NOMO-1 treated with dmso at 0.1 percent for 144 hours (cell line): ENCODE results near the gene MORN1.

ENCODE experiments used
- DNase-seq: peaks from one replicate; lab custom pipeline; 2025; ENCODE audit not compliant: unreplicated experiment; lab: John Stamatoyannopoulos, UW

MORN1 gene

GRCh38 chr1:2422523-2422922 lies 31.2 kb upstream of the MORN1 start:
- DNase-seq, result no peak

GRCh38 chr1:2419416-2419815 lies 28.1 kb upstream of the MORN1 start:
- DNase-seq, result no peak

- no peak for DNase-seq
Measured at GRCh38 chr1:2418791-2419320, 27.5 kb upstream of the MORN1 start.

GRCh38 chr1:2417833-2418225 lies 26.5 kb upstream of the MORN1 start:
- no peak for DNase-seq

- no peak for DNase-seq
Measured at GRCh38 chr1:2417083-2417832, 25.9 kb upstream of the MORN1 start.

- DNase-seq, result no peak
Measured at GRCh38 chr1:2416403-2416802, 25.0 kb upstream of the MORN1 start.

- DNase-seq, result no peak
Measured at GRCh38 chr1:2415801-2416208, 24.5 kb upstream of the MORN1 start.

GRCh38 chr1:2415337-2415736 lies 24.0 kb upstream of the MORN1 start:
- DNase-seq, result no peak

- DNase-seq, result peak; percentile 13
Measured at GRCh38 chr1:2414297-2414958, 23.1 kb upstream of the MORN1 start.

GRCh38 chr1:2413495-2414296 lies 22.3 kb upstream of the MORN1 start:
- DNase-seq, result no peak

GRCh38 chr1:2412773-2413494 lies 21.6 kb upstream of the MORN1 start:
- peak; percentile 55 for DNase-seq

GRCh38 chr1:2412395-2412772 lies 21.0 kb upstream of the MORN1 start, which contains the start of gene PEX10:
TSS of gene PEX10 (minus strand) at chr1:2412564. CDS start at chr1:2412502, 62 bp downstream.
- DNase-seq, result peak; percentile 95

- no peak for DNase-seq
Measured at GRCh38 chr1:2411801-2412394, 20.5 kb upstream of the MORN1 start.

GRCh38 chr1:2409745-2410144 lies 18.4 kb upstream of the MORN1 start:
- DNase-seq, result no peak

GRCh38 chr1:2408859-2409276 lies 17.5 kb upstream of the MORN1 start:
- DNase-seq, result no peak

GRCh38 chr1:2408456-2408855 lies 17.1 kb upstream of the MORN1 start:
- no peak for DNase-seq

- no peak for DNase-seq
Measured at GRCh38 chr1:2407991-2408275, 16.6 kb upstream of the MORN1 start.

GRCh38 chr1:2407166-2407990 lies 16.0 kb upstream of the MORN1 start:
- DNase-seq, result no peak

GRCh38 chr1:2406451-2407041 lies 15.2 kb upstream of the MORN1 start:
- DNase-seq, result no peak
